Transverse colon (tissue), 4 donors: ENCODE results near the gene GABRB3. TPM values are rescaled to one million over a fixed set of nuclear protein-coding genes. Genes with fewer than 3 reads are reported as not detected.

Experiments
- DNase-seq: peaks from one replicate; pipeline ENCODE4 v3.0.0-alpha.2; 2019
- H3K27ac ChIP-seq, 4 donors: fragments of 200-600 bp; sonication (generic); 2 replicates each; pipeline ENCODE4 v1.5.1; 2016 to 2018; ENCODE audit warnings: inconsistent platforms in 4 of 4
- H3K27me3 ChIP-seq: fragments of 200-600 bp; sonication (generic); 2 replicates; pipeline ENCODE4 v1.5.1; 2017; ENCODE audit warnings: inconsistent platforms
- H3K36me3 ChIP-seq, 4 donors: fragments of 200-600 bp; sonication (generic); 2 replicates each; pipeline ENCODE4 v1.5.1; 2017 to 2019; ENCODE audit warnings: inconsistent platforms in 4 of 4
- H3K4me1 ChIP-seq, 4 donors: fragments of 200-600 bp; sonication (generic); 2 replicates each; pipeline ENCODE4 v1.5.1; 2017 to 2020; ENCODE audit warnings: inconsistent platforms in 4 of 4
- H3K4me3 ChIP-seq, 4 donors: fragments of 200-600 bp; sonication (generic); 1 replicate in 1 of 4; 2 replicates in 3 of 4; pipeline versions ENCODE4 v1.5.1 to v1.6.1; 2017 to 2019; ENCODE audit warnings: inconsistent platforms in 4 of 4
- H3K9me3 ChIP-seq, 2 donors: fragments of 200-600 bp; sonication (generic); 2 replicates each; pipeline ENCODE4 v1.5.1; 2017 to 2019; ENCODE audit warnings: inconsistent platforms in 2 of 2
- CTCF ChIP-seq, 5 experiments: fragments of 200-600 bp in 3 of 5; fragments of 450-650 bp in 2 of 5; sonication (generic) in 3 of 5; IDR thresholded peaks; 1 replicate in 2 of 5; 2 replicates in 3 of 5; pipeline ENCODE4 v1.5.1; 2016 to 2017; ENCODE audit warnings: antibody characterized with exemption in 5 of 5, inconsistent platforms in 3 of 5, mild to moderate bottlenecking in 2 of 5, moderate library complexity in 1 of 5
- EP300 ChIP-seq: sonication (generic); formaldehyde crosslinking; IDR thresholded peaks from one replicate; pipeline ENCODE4 v1.6.1; 2017; ENCODE audit warnings: antibody characterized with exemption, low read depth
- POLR2A ChIP-seq: fragments of 450-650 bp; IDR thresholded peaks from one replicate; pipeline ENCODE4 v1.6.1; 2016; ENCODE audit warnings: antibody characterized with exemption, mild to moderate bottlenecking, moderate library complexity
- POLR2AphosphoS5 ChIP-seq, 3 donors: sonication (generic); formaldehyde crosslinking; IDR thresholded peaks; one replicate each; pipeline ENCODE4 v1.6.1; 2016; ENCODE audit warnings: antibody characterized with exemption in 3 of 3
- WGBS, 2 donors: methylation state at CpG; one replicate each; pipeline ENCODE4 v1.1.5; 2018; ENCODE audit warnings: low coverage in 1 of 2; 5-methylcytosine and 5-hydroxymethylcytosine counted together
- in situ Hi-C, 4 donors: fragments of 200-750 bp; cut with MboI; loops; one replicate each; pipeline versions ENCODE4 v1.15.0 to v1.15.1; 2017; ENCODE audit warnings: low sequenced_read_pairs in 3 of 4, low pct_ligation_motif_present in 1 of 4, low pct_unique_long_range_greater_than_20kb in 1 of 4
- intact Hi-C: fragments of 100-400 bp; cut with DNase I; formaldehyde crosslinking; loops from one replicate; pipeline ENCODE4 v1.15.1; 2023; ENCODE audit warnings: low total_unique reads
- total RNA-seq, 4 donors: library from RNA; depleted of rRNA; stranded (reverse); fragments of >200 nt; gene quantifications; one replicate each; pipeline ENCODE4 v1.1.0, GENCODE V29; 2016

The GABRB3 gene
- total RNA-seq, 4 donors from 2014 or later: 0.20 to 3.8 (median 1.2) TPM

GRCh38 chr15:26615188-26615926 lies 157.5 kb downstream of the GABRB3 start:
- Histone ChIP-seq H3K4me3 (no peak overlapping the region), H3K36me3 (no peaks in the 10 kb centered on the region), H3K27ac (no peak overlapping the region), H3K9me3 (peaks cover 4 to 10% of the 10 kb centered on the region in 2 donors), H3K4me1 (no peaks in the 10 kb centered on the region), H3K27me3 (no peaks in the 10 kb centered on the region)
- in situ Hi-C loops: loop anchor here in 1 of 4 donors (25.0 kb wide), 1 partner anchor 103 kb away; no protein-coding TSS in a partner anchor
- intact Hi-C loops: no loop called here
- no peak for DNase-seq
- TF ChIP-seq POLR2A (no peak), EP300 (no peak), CTCF (IDR thresholded peaks at IDR 0.05) (no peak), POLR2AphosphoS5 (IDR thresholded peaks at IDR 0.05) (no peak)
- 81 to 94% methylated on average over 3 to 7 of the region's 7 CpGs for WGBS, 2 donors

GRCh38 chr15:26614734-26615133 lies 158.1 kb downstream of the GABRB3 start:
- TF ChIP-seq CTCF (IDR thresholded peaks at IDR 0.05): no peak
- no peak for TF ChIP-seq EP300
- no peak for TF ChIP-seq POLR2A
- TF ChIP-seq POLR2AphosphoS5 (IDR thresholded peaks at IDR 0.05): no peak
- Histone ChIP-seq H3K9me3 (peaks cover 6 to 13% of the 10 kb centered on the region in 2 donors), H3K27me3 (no peaks in the 10 kb centered on the region), H3K27ac (no peak overlapping the region), H3K4me3 (no peak overlapping the region), H3K36me3 (no peaks in the 10 kb centered on the region), H3K4me1 (no peaks in the 10 kb centered on the region)
- in situ Hi-C loops (loop anchor here in 1 of 4 donors (25.0 kb wide), 1 partner anchor 102 kb away; no protein-coding TSS in a partner anchor), intact Hi-C loops (no loop called here)
- WGBS, 2 donors: 60 to 76% methylated on average over 3 of the region's 3 CpGs
- no peak for DNase-seq

DNA sequence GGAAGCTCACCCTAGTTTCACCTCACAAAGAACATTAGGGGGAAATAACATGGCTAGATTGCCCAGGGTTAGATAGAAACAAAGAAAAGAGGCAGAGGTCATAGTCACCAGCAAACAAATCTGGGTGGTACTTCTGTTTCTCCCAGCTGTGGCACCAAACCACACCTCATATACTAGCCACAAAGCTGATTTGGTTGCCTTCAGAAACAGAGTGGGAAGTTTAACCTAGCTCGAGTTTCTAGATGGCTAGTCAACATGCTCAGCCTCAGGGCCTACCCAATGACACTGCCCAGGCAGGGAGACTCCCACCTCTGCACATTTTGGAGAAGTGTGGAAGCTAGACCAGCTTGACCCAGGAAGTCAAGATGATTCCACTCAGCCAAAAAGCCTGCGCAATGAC lies 174.2 kb downstream of the GABRB3 start:
- H3K9me3 ChIP-seq: peaks cover 11 to 14% of the 10 kb centered on the region in 2 donors
- no peak overlapping the region for H3K4me3 ChIP-seq
- WGBS, 2 donors: 59% methylated on average over 2 of the region's 2 CpGs; no CpG with 5 or more reads in 1 of the 2 donors
- no peak for DNase-seq
- no peaks in the 10 kb centered on the region for H3K36me3 ChIP-seq
- intact Hi-C loops: no loop called here
- no peak for TF ChIP-seq POLR2A
- TF ChIP-seq CTCF (IDR thresholded peaks at IDR 0.05): no peak
- no peak for TF ChIP-seq EP300
- TF ChIP-seq POLR2AphosphoS5 (IDR thresholded peaks at IDR 0.05): no peak
- H3K27me3 ChIP-seq: no peaks in the 10 kb centered on the region
- H3K4me1 ChIP-seq: no peaks in the 10 kb centered on the region
- in situ Hi-C loops: no loop called here
- H3K27ac ChIP-seq: no peak overlapping the region

DNA sequence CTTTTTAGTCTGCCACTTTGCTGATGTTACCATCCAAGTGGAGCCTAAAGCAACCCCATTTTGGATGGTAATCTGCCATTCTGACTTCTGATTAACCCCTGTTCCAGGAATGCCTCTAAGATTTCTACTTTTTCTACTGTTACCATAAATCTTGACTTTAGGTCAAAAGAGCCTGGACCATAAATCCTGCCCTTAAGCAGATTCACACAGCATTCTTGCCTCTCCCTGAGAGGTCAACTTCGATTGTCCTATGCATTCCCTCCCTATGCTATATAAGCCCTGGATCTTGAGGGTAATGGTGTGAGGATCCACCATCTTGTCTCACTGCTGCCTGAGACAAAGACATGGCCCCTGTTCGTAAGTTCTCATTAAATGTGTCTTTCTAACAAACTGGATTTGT lies 177.3 kb downstream of the GABRB3 start:
- in situ Hi-C loops: no loop called here
- TF ChIP-seq EP300 (no peak), POLR2AphosphoS5 (IDR thresholded peaks at IDR 0.05) (no peak)
- H3K4me3 ChIP-seq: no peak overlapping the region
- H3K27ac ChIP-seq: no peak overlapping the region
- H3K36me3 ChIP-seq: no peaks in the 10 kb centered on the region
- DNase-seq: no peak
- peaks cover 5 to 11% of the 10 kb centered on the region in 2 donors for H3K9me3 ChIP-seq
- no peaks in the 10 kb centered on the region for H3K4me1 ChIP-seq
- intact Hi-C loops: no loop called here
- 48% methylated on average over 2 of the region's 2 CpGs; no CpG with 5 or more reads in 1 of the 2 donors for WGBS, 2 donors
- no peaks in the 10 kb centered on the region for H3K27me3 ChIP-seq

DNA sequence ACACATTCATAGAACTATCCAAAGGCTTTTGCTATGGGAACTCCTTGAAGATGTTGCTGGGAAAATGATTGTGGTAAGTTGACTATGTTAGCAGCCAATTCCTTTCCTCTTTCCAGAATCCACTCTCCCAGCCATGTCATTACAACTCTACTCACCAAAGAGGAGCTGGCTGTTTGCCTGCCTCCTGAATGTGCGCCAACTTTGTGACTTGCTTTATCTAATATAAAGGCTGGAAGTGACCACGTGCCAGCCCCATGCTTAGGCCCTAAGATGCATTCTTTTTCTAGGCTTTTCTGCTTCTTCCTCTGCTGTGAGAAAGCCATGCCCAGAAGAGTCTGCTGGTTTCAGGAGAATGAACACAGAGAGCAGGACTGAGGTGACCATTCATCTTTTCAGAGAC lies 182.2 kb downstream of the GABRB3 start:
- 71% methylated on average over 2 of the region's 2 CpGs; no CpG with 5 or more reads in 1 of the 2 donors for WGBS, 2 donors
- in situ Hi-C loops: no loop called here
- H3K27me3 ChIP-seq: no peaks in the 10 kb centered on the region
- no peaks in the 10 kb centered on the region for H3K9me3 ChIP-seq
- intact Hi-C loops: no loop called here
- DNase-seq: no peak
- no peak overlapping the region for H3K27ac ChIP-seq
- H3K4me3 ChIP-seq: no peak overlapping the region
- TF ChIP-seq EP300 (no peak), CTCF (IDR thresholded peaks at IDR 0.05) (no peak), POLR2AphosphoS5 (IDR thresholded peaks at IDR 0.05) (no peak), POLR2A (no peak)
- H3K36me3 ChIP-seq: no peaks in the 10 kb centered on the region
- H3K4me1 ChIP-seq: no peaks in the 10 kb centered on the region
